ENCODE results near the gene STX7. TPM values are rescaled to one million over a fixed set of nuclear protein-coding genes. Genes with fewer than 3 reads are reported as not detected.

STX7 gene
- total RNA-seq, 1 donor from 2014 or later, result 53.3 TPM

Other genes with a start within 250 kb of the STX7 start
- gene MOXD1, start 111.6 kb downstream of the STX7 start, total RNA-seq, result 1.6 TPM
- gene TAAR9, start 25.2 kb upstream of the STX7 start, total RNA-seq, result not detected
- gene TAAR8, start 39.6 kb upstream of the STX7 start, total RNA-seq, result not detected
- gene TAAR6, start 57.2 kb upstream of the STX7 start, total RNA-seq, result not detected
- gene TAAR5, start 76.6 kb upstream of the STX7 start, total RNA-seq, result not detected
- not detected for gene TAAR2, start 111.2 kb upstream of the STX7 start, total RNA-seq
- not detected for gene TAAR1, start 146.1 kb upstream of the STX7 start, total RNA-seq
- gene VNN1, start 200.9 kb upstream of the STX7 start, total RNA-seq, result 0.30 TPM
- 3.1 TPM for gene VNN2, start 244.8 kb upstream of the STX7 start, total RNA-seq

All from cardiac septum (tissue), 1 donor.